Measurements from ENCODE around the gene SELE.

GRCh38 chr1:169746550-169746949 is 12.7 kb upstream of the SELE start:
- TF ChIP-seq CTCF (conservative IDR thresholded peaks at IDR 0.05 in 1 of 2, IDR thresholded peaks at IDR 0.05 in 1 of 2; ENCODE audit: low read depth in 1 of 2, low read length in 2 of 2), result no peak
- no peak for TF ChIP-seq EZH2 (IDR thresholded peaks at IDR 0.05; ENCODE audit: low read length, missing control alignments)
